Mesendoderm (in vitro differentiated cells): Measurements from ENCODE around the gene ALK.
A peak's percentile ranks its signal among the peaks of the same experiment; 100 is the strongest.

Experiments
- DNase-seq: peaks from one replicate; pipeline ENCODE4 v3.0.0; 2013
- H2AK5ac ChIP-seq: 2 replicates; pipeline ENCODE4 v1.6.1; 2013; ENCODE audit warnings: low read length, inconsistent platforms
- H2BK120ac ChIP-seq: 2 replicates; pipeline ENCODE4 v1.6.1; 2013; ENCODE audit warnings: low read depth, mild to moderate bottlenecking, low read length, moderate library complexity, mixed read lengths
- H2BK15ac ChIP-seq: replicated peaks from 2 replicates; pipeline ENCODE4 v1.6.1; 2013; ENCODE audit warnings: low read depth, mild to moderate bottlenecking, moderate library complexity
- H2BK5ac ChIP-seq: 2 replicates; pipeline ENCODE4 v1.6.1; 2013; ENCODE audit warnings: low read length, inconsistent platforms
- H3K18ac ChIP-seq: 2 replicates; pipeline ENCODE4 v1.6.1; 2013; ENCODE audit warnings: mild to moderate bottlenecking, low read length, mixed read lengths
- H3K23ac ChIP-seq: one replicate; pipeline ENCODE4 v1.6.1; 2013; ENCODE audit warnings: low read length
- H3K27ac ChIP-seq: 2 replicates; pipeline ENCODE4 v1.5.1; 2013; ENCODE audit warnings: low read depth, mild to moderate bottlenecking, inconsistent platforms, low read length, moderate library complexity
- H3K27me3 ChIP-seq: 2 replicates; pipeline ENCODE4 v1.6.1; 2013; ENCODE audit warnings: low read length, control low read depth, mild to moderate bottlenecking, inconsistent platforms; ENCODE audit not compliant: insufficient read depth, poor library complexity
- H3K36me3 ChIP-seq: 2 replicates; pipeline ENCODE4 v1.6.1; 2013; ENCODE audit warnings: low read length, inconsistent platforms; ENCODE audit not compliant: control insufficient read depth, insufficient read depth
- H3K4ac ChIP-seq: one replicate; pipeline ENCODE4 v1.6.1; 2013; ENCODE audit warnings: low read depth, mild to moderate bottlenecking, low read length, moderate library complexity
- H3K4me1 ChIP-seq: 2 replicates; pipeline ENCODE4 v1.6.1; 2013; ENCODE audit warnings: low read depth, low read length, inconsistent platforms; ENCODE audit not compliant: control insufficient read depth
- H3K4me2 ChIP-seq: 2 replicates; pipeline ENCODE4 v1.6.1; 2013; ENCODE audit warnings: low read length
- H3K4me3 ChIP-seq: 2 replicates; pipeline ENCODE4 v1.5.1; 2013; ENCODE audit warnings: mild to moderate bottlenecking, low read length
- H3K56ac ChIP-seq: one replicate; pipeline ENCODE4 v1.6.1; 2013; ENCODE audit warnings: low read length
- H3K79me1 ChIP-seq: 2 replicates; pipeline ENCODE4 v1.6.1; 2013; ENCODE audit warnings: low read length, inconsistent platforms
- H3K79me2 ChIP-seq: 2 replicates; pipeline ENCODE4 v1.6.1; 2013; ENCODE audit warnings: mild to moderate bottlenecking, low read length; ENCODE audit not compliant: control insufficient read depth, insufficient read depth
- H3K9ac ChIP-seq: 2 replicates; pipeline ENCODE4 v1.6.1; 2013; ENCODE audit warnings: low read length, inconsistent platforms
- H4K5ac ChIP-seq: one replicate; pipeline ENCODE4 v1.6.1; 2013; ENCODE audit warnings: low read length
- H4K8ac ChIP-seq: one replicate; pipeline ENCODE4 v1.6.1; 2013; ENCODE audit warnings: low read depth, mild to moderate bottlenecking, control low read depth, low read length, moderate library complexity
- WGBS: extraction: QIAGEN DNeasy Blood & Tissue Kit; methylation state at CpG from one replicate; pipeline ENCODE4 v1.1.7; 2013; ENCODE audit warnings: low lambda C conversion rate, missing lambda C conversion rate; ENCODE audit not compliant: insufficient coverage; ENCODE audit errors: extremely low coverage; 5-methylcytosine and 5-hydroxymethylcytosine counted together

Gene ALK

GRCh38 chr2:29290293-29291047, 630.9 kb downstream of the ALK start:
- no peak overlapping the region for H3K27ac ChIP-seq
- no peak overlapping the region for H3K4me3 ChIP-seq
- no peak overlapping the region for H4K8ac ChIP-seq
- no peak overlapping the region for H3K23ac ChIP-seq
- no peak overlapping the region for H2BK120ac ChIP-seq
- H2AK5ac ChIP-seq = no peak overlapping the region
- H3K56ac ChIP-seq = peak overlapping the region; percentile 25
- no peaks in the 10 kb centered on the region for H3K27me3 ChIP-seq
- no peaks in the 10 kb centered on the region for H3K79me1 ChIP-seq
- H3K18ac ChIP-seq = no peak overlapping the region
- WGBS = no CpG with 5 or more reads among the region's 8 CpGs
- H3K79me2 ChIP-seq = no peaks in the 10 kb centered on the region
- H3K9ac ChIP-seq = no peak overlapping the region
- H3K36me3 ChIP-seq = no peaks in the 10 kb centered on the region
- no peak overlapping the region for H2BK15ac ChIP-seq
- DNase-seq = peak; percentile 90
- peaks cover 7% of the 10 kb centered on the region for H3K4me1 ChIP-seq
- no peak overlapping the region for H4K5ac ChIP-seq
- no peak overlapping the region for H3K4me2 ChIP-seq
- H3K4ac ChIP-seq = no peak overlapping the region
- H2BK5ac ChIP-seq = no peak overlapping the region

GRCh38 chr2:29284671-29285070, 636.7 kb downstream of the ALK start:
- Histone ChIP-seq H3K4me1 (no peaks in the 10 kb centered on the region), H4K5ac (no peak overlapping the region), H3K27me3 (no peaks in the 10 kb centered on the region), H3K4me2 (no peak overlapping the region), H3K79me1 (no peaks in the 10 kb centered on the region), H3K23ac (no peak overlapping the region), H3K4ac (no peak overlapping the region), H2BK15ac (no peak overlapping the region), H4K8ac (no peak overlapping the region), H3K56ac (no peak overlapping the region), H3K79me2 (no peaks in the 10 kb centered on the region), H2BK5ac (no peak overlapping the region), H3K9ac (no peak overlapping the region), H2BK120ac (no peak overlapping the region), H3K36me3 (no peaks in the 10 kb centered on the region), H3K4me3 (no peak overlapping the region), H3K27ac (no peak overlapping the region), H2AK5ac (no peak overlapping the region), H3K18ac (no peak overlapping the region)
- no CpG with 5 or more reads among the region's 10 CpGs for WGBS
- DNase-seq = no peak

DNA sequence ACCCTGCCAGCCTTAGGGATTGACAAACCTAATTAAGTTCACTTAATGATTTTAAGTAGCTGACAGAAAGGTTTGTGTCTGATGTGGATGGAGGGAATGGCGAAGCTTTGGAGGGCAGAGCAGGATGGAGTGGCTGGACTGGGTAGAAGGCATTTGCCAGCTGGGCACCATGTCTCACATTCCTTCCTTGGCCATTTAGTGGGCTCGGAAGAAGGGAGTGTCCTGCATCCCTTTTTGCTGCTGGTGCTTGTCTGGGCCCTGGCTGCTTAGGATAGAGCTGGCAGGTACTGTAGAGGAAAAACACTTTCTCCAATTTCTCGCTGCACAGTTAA, 639.5 kb downstream of the ALK start:
- H4K5ac ChIP-seq = no peak overlapping the region
- H3K79me2 ChIP-seq = no peaks in the 10 kb centered on the region
- no peaks in the 10 kb centered on the region for H3K4me1 ChIP-seq
- no peaks in the 10 kb centered on the region for H3K36me3 ChIP-seq
- H2BK120ac ChIP-seq = no peak overlapping the region
- no peak overlapping the region for H3K4ac ChIP-seq
- H3K79me1 ChIP-seq = no peaks in the 10 kb centered on the region
- H3K9ac ChIP-seq = no peak overlapping the region
- no peak overlapping the region for H3K4me2 ChIP-seq
- H3K27me3 ChIP-seq = no peaks in the 10 kb centered on the region
- H2BK5ac ChIP-seq = no peak overlapping the region
- no peak overlapping the region for H4K8ac ChIP-seq
- H3K18ac ChIP-seq = no peak overlapping the region
- H2BK15ac ChIP-seq = no peak overlapping the region
- no peak overlapping the region for H3K23ac ChIP-seq
- no peak for DNase-seq
- no CpG with 5 or more reads among the region's 3 CpGs for WGBS
- no peak overlapping the region for H3K56ac ChIP-seq
- no peak overlapping the region for H2AK5ac ChIP-seq
- no peak overlapping the region for H3K4me3 ChIP-seq
- H3K27ac ChIP-seq = no peak overlapping the region

GRCh38 chr2:29281086-29281915, 640.1 kb downstream of the ALK start:
- DNase-seq = no peak
- H2AK5ac ChIP-seq = no peak overlapping the region
- no peaks in the 10 kb centered on the region for H3K36me3 ChIP-seq
- no peak overlapping the region for H2BK15ac ChIP-seq
- H3K27me3 ChIP-seq = no peaks in the 10 kb centered on the region
- no peak overlapping the region for H3K18ac ChIP-seq
- no peak overlapping the region for H3K4me3 ChIP-seq
- no peak overlapping the region for H3K23ac ChIP-seq
- no peaks in the 10 kb centered on the region for H3K4me1 ChIP-seq
- no peak overlapping the region for H3K4me2 ChIP-seq
- no peaks in the 10 kb centered on the region for H3K79me2 ChIP-seq
- H3K9ac ChIP-seq = no peak overlapping the region
- no peak overlapping the region for H4K5ac ChIP-seq
- WGBS = no CpG with 5 or more reads among the region's 15 CpGs
- no peaks in the 10 kb centered on the region for H3K79me1 ChIP-seq
- H3K27ac ChIP-seq = no peak overlapping the region
- no peak overlapping the region for H2BK120ac ChIP-seq
- H3K56ac ChIP-seq = no peak overlapping the region
- no peak overlapping the region for H2BK5ac ChIP-seq
- no peak overlapping the region for H4K8ac ChIP-seq
- H3K4ac ChIP-seq = no peak overlapping the region

DNA sequence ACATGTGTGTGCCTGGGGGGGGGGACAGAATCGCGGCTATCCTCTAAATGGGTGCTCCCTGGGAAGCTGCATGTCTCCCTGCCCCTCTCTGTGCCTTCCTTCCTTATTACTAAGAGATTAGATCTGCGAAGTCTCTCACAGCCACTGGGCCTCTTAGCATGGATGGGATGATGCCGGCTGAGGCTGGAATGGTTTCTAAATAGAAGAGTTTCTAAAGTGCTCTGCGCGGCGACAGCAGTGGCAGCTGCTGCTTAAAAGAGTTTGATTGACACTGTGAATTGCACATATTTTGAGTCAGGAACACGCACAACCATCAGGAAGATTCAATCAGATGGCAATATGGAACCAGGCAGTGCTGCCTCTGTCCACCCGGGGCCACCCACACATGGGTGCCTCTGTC, 642.4 kb downstream of the ALK start:
- Histone ChIP-seq H3K36me3 (no peaks in the 10 kb centered on the region), H2BK15ac (no peak overlapping the region), H2AK5ac (no peak overlapping the region), H3K4me3 (no peak overlapping the region), H4K5ac (no peak overlapping the region), H2BK5ac (no peak overlapping the region), H3K9ac (no peak overlapping the region), H3K4me2 (no peak overlapping the region), H3K18ac (no peak overlapping the region), H3K4ac (no peak overlapping the region), H3K23ac (no peak overlapping the region), H3K79me1 (no peaks in the 10 kb centered on the region), H3K56ac (no peak overlapping the region), H4K8ac (no peak overlapping the region), H3K27me3 (no peaks in the 10 kb centered on the region), H3K27ac (no peak overlapping the region), H3K4me1 (no peaks in the 10 kb centered on the region), H2BK120ac (no peak overlapping the region), H3K79me2 (no peaks in the 10 kb centered on the region)
- no peak for DNase-seq
- WGBS = no CpG with 5 or more reads among the region's 9 CpGs
